K562 (cell line): ENCODE data around the gene NAT14. TPM values are rescaled to one million over a fixed set of nuclear protein-coding genes. Genes with fewer than 3 reads are reported as not detected.

Source experiments
- ATAC-seq: fragments of 200-7000 bp; cut with Tn5 transposase; 3 replicates; pipeline ENCODE4 v1.9.1; 2020; ENCODE audit warnings: moderate library complexity
- BruUV-seq: library from RNA; stranded (reverse); fragments of 400-500 nt; replicated peaks from 2 replicates; lab custom pipeline; 2021; lab: Mats Ljungman, UMichigan
- CTCF ChIA-PET: fragments of 300-600 bp; formaldehyde crosslinking; extraction: SDS; loops from one replicate; lab custom pipeline; 2021; ENCODE audit warnings: low intra/inter-chr PET ratio; lab: Yijun Ruan, JAX
- POLR2A ChIA-PET: fragments of 300-600, 350-650 bp; sonication (Branson Sonifier 250); formaldehyde crosslinking; extraction: SDS; loops from one replicate; lab custom pipeline; 2021; ENCODE audit warnings: antibody characterized with exemption, inconsistent platforms; lab: Yijun Ruan, JAX
- DNase-seq, 4 experiments: peaks; one replicate each; pipeline versions ENCODE4 v3.0.0 to v3.0.0-alpha.2; 2011 to 2018; ENCODE audit warnings: low spot score in 3 of 4, mixed read lengths in 3 of 4; ENCODE audit errors: extremely low read depth in 1 of 4
- FAIRE-seq: peaks from 2 replicates; lab custom pipeline; 2011; peaks lifted over from hg19 to GRCh38; lab: Jason Lieb, UNC
- H2AFZ ChIP-seq: 2 replicates; pipeline ENCODE4 v1.6.0; 2011; ENCODE audit warnings: low read depth, low read length, control low read depth, inconsistent platforms
- H3K27ac ChIP-seq: fragments of 200-600 bp; 3 replicates; pipeline ENCODE4 v1.8.0; 2011; ENCODE audit warnings: low read depth, mild to moderate bottlenecking, control low read depth, inconsistent platforms, low read length, moderate library complexity, mixed read lengths; ENCODE audit errors: extremely low read depth
- H3K27me3 ChIP-seq, 2 experiments: fragments of 300-600 bp in 1 of 2; 2 replicates in 1 of 2; 3 replicates in 1 of 2; pipeline versions ENCODE4 v1.6.0 to v1.8.0; 2011; ENCODE audit warnings: inconsistent platforms in 2 of 2, low read length in 2 of 2, mild to moderate bottlenecking in 1 of 2, mixed read lengths in 1 of 2, moderate library complexity in 1 of 2; ENCODE audit not compliant: control insufficient read depth in 2 of 2, insufficient read depth in 2 of 2
- H3K36me3 ChIP-seq: fragments of 300-600 bp; 3 replicates; pipeline ENCODE4 v1.8.0; 2011; ENCODE audit warnings: mild to moderate bottlenecking, low read length, inconsistent platforms; ENCODE audit not compliant: control insufficient read depth, insufficient read depth
- H3K4me1 ChIP-seq, 2 experiments: fragments of 200-600 bp in 1 of 2; replicated peaks in 1 of 2; 2 replicates in 1 of 2; 3 replicates in 1 of 2; pipeline versions ENCODE4 v1.5.1 to v1.8.0; 2011; ENCODE audit warnings: inconsistent platforms in 2 of 2, low read length in 2 of 2, mild to moderate bottlenecking in 1 of 2, mixed read lengths in 1 of 2, moderate library complexity in 1 of 2; ENCODE audit not compliant: control insufficient read depth in 2 of 2, insufficient read depth in 2 of 2
- H3K4me2 ChIP-seq: 2 replicates; pipeline ENCODE4 v1.6.1; 2011; ENCODE audit warnings: low read length, control low read depth, inconsistent platforms, mixed read lengths; ENCODE audit not compliant: insufficient read depth
- H3K4me3 ChIP-seq: fragments of 200-600 bp; sonication (generic), shearing (Covaris generic); 2 replicates; pipeline ENCODE4 v1.5.1; 2016; ENCODE audit warnings: control low read depth, inconsistent platforms
- H3K79me2 ChIP-seq: fragments of 200-600 bp; 3 replicates; pipeline ENCODE4 v1.8.0; 2011; ENCODE audit warnings: low read length, inconsistent platforms; ENCODE audit not compliant: control insufficient read depth, insufficient read depth
- H3K9ac ChIP-seq, 2 experiments: 2 replicates each; pipeline versions ENCODE4 v1.6.0 to v1.6.1; 2011; ENCODE audit warnings: low read depth in 2 of 2, low read length in 2 of 2, control low read depth in 1 of 2, inconsistent platforms in 1 of 2, mild to moderate bottlenecking in 1 of 2, mixed read lengths in 1 of 2; ENCODE audit not compliant: insufficient read depth in 1 of 2
- H3K9me1 ChIP-seq: one replicate; pipeline ENCODE4 v1.6.0; 2011; ENCODE audit warnings: inconsistent platforms, mild to moderate bottlenecking, low read length, moderate library complexity; ENCODE audit not compliant: control insufficient read depth, insufficient read depth
- H3K9me3 ChIP-seq: replicated peaks from 2 replicates; pipeline ENCODE4 v1.5.1; 2011; ENCODE audit warnings: low read depth, low read length, inconsistent platforms; ENCODE audit not compliant: control insufficient read depth, insufficient read depth
- H4K20me1 ChIP-seq: replicated peaks from 2 replicates; pipeline ENCODE4 v1.6.1; 2011; ENCODE audit warnings: low read length, inconsistent platforms, mixed read lengths; ENCODE audit not compliant: control insufficient read depth, insufficient read depth
- CBX8 ChIP-seq: fragments of 200-600 bp; sonication (generic); IDR thresholded peaks from 2 replicates; pipeline ENCODE4 v1.6.1; 2012; ENCODE audit warnings: borderline replicate concordance, mixed run types, low read depth, mild to moderate bottlenecking, moderate library complexity, mixed read lengths, low read length, control low read depth, inconsistent platforms; ENCODE audit not compliant: poor library complexity, severe bottlenecking; ENCODE audit errors: extremely low read depth
- FOS ChIP-seq: IDR thresholded peaks from 3 replicates; pipeline ENCODE4 v1.6.1; 2011; ENCODE audit not compliant: insufficient read length; ENCODE audit errors: extremely low read depth
- HNRNPK ChIP-seq: fragments of 200-400 bp; formaldehyde crosslinking; IDR thresholded peaks from one replicate; pipeline ENCODE4 v1.6.1; 2018; ENCODE audit warnings: mild to moderate bottlenecking, low read depth, low read length; ENCODE audit not compliant: poor library complexity, severe bottlenecking
- MAX ChIP-seq: sonication (generic); formaldehyde crosslinking; IDR thresholded peaks from 2 replicates; pipeline ENCODE4 v1.9.0; 2022; ENCODE audit warnings: mild to moderate bottlenecking, missing genetic modification reagents
- MTA2 ChIP-seq: fragments of 450-650 bp; IDR thresholded peaks from 2 replicates; pipeline ENCODE4 v1.6.1; 2016; ENCODE audit warnings: low read depth
- TAL1 ChIP-seq: fragments of 450-650 bp; IDR thresholded peaks from 2 replicates; pipeline ENCODE4 v1.6.1; 2016; ENCODE audit warnings: mild to moderate bottlenecking
- TOE1 ChIP-seq, 2 experiments: fragments of 450-650 bp in 1 of 2; sonication (generic) in 1 of 2; formaldehyde crosslinking in 1 of 2; IDR thresholded peaks; 2 replicates each; pipeline versions ENCODE4 v1.7.1 to v1.8.0; 2016 to 2022; ENCODE audit warnings: borderline replicate concordance in 2 of 2, mild to moderate bottlenecking in 2 of 2, antibody characterized with exemption in 1 of 2, inconsistent platforms in 1 of 2, low read depth in 1 of 2, missing genetic modification reagents in 1 of 2, moderate library complexity in 1 of 2
- ZBTB9 ChIP-seq: fragments of 450-650 bp; formaldehyde crosslinking; IDR thresholded peaks from 2 replicates; pipeline ENCODE4 v1.4.0; 2020; ENCODE audit warnings: mild to moderate bottlenecking, moderate library complexity
- ZNF121 ChIP-seq: sonication (generic); formaldehyde crosslinking; conservative IDR thresholded peaks from 2 replicates; pipeline ENCODE4 v1.8.0; 2022; ENCODE audit warnings: missing genetic modification reagents
- ZNF766 ChIP-seq: fragments of 200-800 bp; sonication (Bioruptor generic); conservative IDR thresholded peaks from 2 replicates; pipeline ENCODE4 v1.6.1; 2016; ENCODE audit warnings: missing genetic modification characterization, missing compliant biosample characterization
- WGBS: fragments of 100-300 bp; shearing (Covaris generic); methylation state at CpG from one replicate; pipeline ENCODE4 v1.1.6; 2016; ENCODE audit warnings: low coverage, mixed read lengths; ENCODE audit not compliant: insufficient coverage; ENCODE audit errors: missing lambda C conversion rate; 5-methylcytosine and 5-hydroxymethylcytosine counted together
- in situ Hi-C: fragments of 300-500 bp; cut with MboI; formaldehyde crosslinking; loops from 4 replicates; pipeline ENCODE4 v1.15.0; 2018; ENCODE audit warnings: inconsistent platforms, mixed read lengths
- intact Hi-C: fragments of 100-400 bp; cut with micrococcal nuclease; formaldehyde crosslinking; loops from 2 replicates; pipeline ENCODE4 v1.14.2; 2022
- polyA plus RNA-seq, 8 experiments: library from polyadenylated mRNA; depleted of rRNA in 4 of 8; stranded (reverse) in 5 of 8; unstranded in 3 of 8; fragments of >200 nt; fragmentation: Nextera tagmentation in 2 of 8; fragmentation: Illumina TruSeq in 1 of 8; extraction: Ambion mirVana in 2 of 8; extraction: Trizol in 1 of 8; gene quantifications; 2 replicates each; pipeline versions ENCODE4 v1.2.1 to v1.2.3, GENCODE V29; 2011 to 2014; ENCODE audit warnings: inconsistent platforms in 1 of 8, missing spikeins in 1 of 8
- total RNA-seq, 7 experiments: library from RNA; depleted of rRNA in 6 of 7; stranded (reverse); fragments of >200 nt in 6 of 7; fragmentation: Illumina TruSeq in 2 of 7; extraction: Trizol in 2 of 7; gene quantifications; 2 replicates each; pipeline versions ENCODE4 v1.2.1 to v1.2.3, GENCODE V29; 2011 to 2021; ENCODE audit warnings: low replicate concordance in 1 of 7

Gene NAT14
- total and polyA plus RNA-seq, 9 of the 15 experiments (the other 6 are each of a cell fraction or from before 2014, with no cell fraction given) = 2.4 to 77.0 (median 26.7) TPM

GRCh38 chr19:55474269-55475265, 10.4 kb upstream of the NAT14 start:
- Histone ChIP-seq H2AFZ (peak overlapping the region; percentile 73), H3K9me3 (no peaks in the 10 kb centered on the region), H3K36me3 (no peaks in the 10 kb centered on the region; the same call in 1 of the 3 replicates), H3K9ac (peak overlapping the region in 1 of 2 experiments; percentile 70; a peak in 2 of 4 replicates), H3K4me3 (no peak overlapping the region), H3K4me2 (peak overlapping the region; percentile 10), H4K20me1 (no peaks in the 10 kb centered on the region), H3K4me1 (peaks cover 27 to 52% of the 10 kb centered on the region in 2 experiments), H3K27me3 (no peaks in the 10 kb centered on the region), H3K79me2 (peaks cover 16% of the 10 kb centered on the region), H3K27ac (peak overlapping the region; percentile 24; the same call in 1 of the 3 replicates), H3K9me1 (no peaks in the 10 kb centered on the region)
- ChIA-PET POLR2A (interaction anchor here (0.6 kb wide), 1 partner anchor 404 kb away, joined by 3 read pairs; no protein-coding TSS in a partner anchor), CTCF (no interaction called here)
- TF ChIP-seq TOE1 (IDR thresholded peaks at IDR 0.05; ENCODE audit: borderline replicate concordance) (no peak), TOE1 (CRISPR knock-in tag; IDR thresholded peaks at IDR 0.05; ENCODE audit: borderline replicate concordance, low read depth) (0 out of 2 replicates have a peak, but pooled peaks have one; percentile 31), MAX (peak; percentile 12; the same call in 1 of the 2 replicates), ZBTB9 (no peak), TAL1 (no peak), ZNF121 (CRISPR knock-in tag) (peak; percentile 36; the same call in 1 of the 2 replicates), HNRNPK (no peak), FOS (no peak), CBX8 (no peak), ZNF766 (CRISPR knock-in tag) (no peak), MTA2 (no peak)
- no peak for ATAC-seq
- WGBS = 93% methylated on average over 15 of the region's 19 CpGs
- intact Hi-C loops = no loop called here
- no peak for DNase-seq
- no peak for FAIRE-seq
- BruUV-seq = no TSS peak
- in situ Hi-C loops = no loop called here
